GM23338 (cell line): ENCODE results near the gene THYN1.
A peak's percentile ranks its signal among the peaks of the same experiment; 100 is the strongest.

ENCODE experiments used
- EZH2phosphoT487 ChIP-seq: fragments of 200-600 bp; sonication (generic); IDR thresholded peaks from one replicate; pipeline ENCODE4 v1.8.1; 2018; ENCODE audit warnings: antibody characterized with exemption; ENCODE audit not compliant: unreplicated experiment
- POLR2AphosphoS5 ChIP-seq: IDR thresholded peaks from 2 replicates; pipeline ENCODE4 v1.6.1; 2016; ENCODE audit warnings: antibody characterized with exemption, low read depth
- TF ChIP-seq, protein P1 (sequence below), 2 experiments: fragments of 200-600 bp in 1 of 2; sonication (generic) in 1 of 2; conservative IDR thresholded peaks; 2 replicates each; pipeline versions ENCODE4 v1.5.1 to v1.6.1; 2016 to 2017; ENCODE audit warnings: antibody characterized with exemption in 2 of 2, low read depth in 2 of 2, mild to moderate bottlenecking in 2 of 2, moderate library complexity in 1 of 2
- TF ChIP-seq, protein P2 (sequence below): IDR thresholded peaks from one replicate; pipeline ENCODE4 v1.6.1; 2018; ENCODE audit warnings: antibody characterized with exemption; ENCODE audit not compliant: unreplicated experiment

DNA sequence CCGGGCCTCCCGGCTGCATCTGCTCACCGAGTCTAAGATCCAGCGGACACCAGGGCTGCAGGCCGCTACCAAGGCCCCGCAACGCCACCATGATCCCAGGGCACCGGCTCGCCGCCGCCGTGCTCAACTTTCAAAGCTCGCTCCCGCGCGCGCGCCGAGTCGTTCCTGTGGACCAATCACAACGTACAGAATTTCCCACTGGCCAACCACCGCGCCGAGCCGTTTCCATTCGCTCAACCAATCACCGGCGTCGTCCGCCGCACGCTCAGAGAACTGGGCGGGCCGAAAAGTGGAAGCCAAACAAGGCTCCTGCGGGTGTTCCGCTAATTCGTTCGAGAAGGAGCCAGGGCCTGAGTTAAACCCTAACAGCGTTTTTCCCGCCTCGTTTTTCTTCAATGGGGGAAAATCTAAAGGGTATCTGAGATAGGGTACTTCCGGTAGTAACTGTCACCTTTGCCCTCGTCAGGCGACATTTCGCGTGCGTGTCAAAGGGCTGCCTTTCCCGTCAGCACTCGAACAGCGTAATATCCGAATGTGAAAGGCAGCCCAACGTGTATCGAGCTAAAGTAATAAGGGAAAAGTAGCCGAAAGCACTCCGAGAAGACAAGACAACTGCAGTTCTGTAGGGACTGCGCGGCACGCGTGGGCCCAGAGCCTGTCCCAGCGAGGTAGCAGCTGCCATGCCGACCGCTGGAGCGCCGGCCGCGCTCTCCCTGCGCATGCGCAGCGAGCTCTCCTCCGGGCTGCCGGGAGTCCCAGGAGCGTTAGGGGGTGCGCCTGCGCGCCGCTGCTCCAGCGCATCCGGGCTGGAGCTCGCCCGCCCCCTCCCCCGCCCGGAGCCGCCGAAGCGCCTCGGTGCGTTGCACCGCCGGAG lies 29.1 kb downstream of the THYN1 start, which contains the start of the genes NCAPD3 and VPS26B:
- TF ChIP-seq, protein P1, sequence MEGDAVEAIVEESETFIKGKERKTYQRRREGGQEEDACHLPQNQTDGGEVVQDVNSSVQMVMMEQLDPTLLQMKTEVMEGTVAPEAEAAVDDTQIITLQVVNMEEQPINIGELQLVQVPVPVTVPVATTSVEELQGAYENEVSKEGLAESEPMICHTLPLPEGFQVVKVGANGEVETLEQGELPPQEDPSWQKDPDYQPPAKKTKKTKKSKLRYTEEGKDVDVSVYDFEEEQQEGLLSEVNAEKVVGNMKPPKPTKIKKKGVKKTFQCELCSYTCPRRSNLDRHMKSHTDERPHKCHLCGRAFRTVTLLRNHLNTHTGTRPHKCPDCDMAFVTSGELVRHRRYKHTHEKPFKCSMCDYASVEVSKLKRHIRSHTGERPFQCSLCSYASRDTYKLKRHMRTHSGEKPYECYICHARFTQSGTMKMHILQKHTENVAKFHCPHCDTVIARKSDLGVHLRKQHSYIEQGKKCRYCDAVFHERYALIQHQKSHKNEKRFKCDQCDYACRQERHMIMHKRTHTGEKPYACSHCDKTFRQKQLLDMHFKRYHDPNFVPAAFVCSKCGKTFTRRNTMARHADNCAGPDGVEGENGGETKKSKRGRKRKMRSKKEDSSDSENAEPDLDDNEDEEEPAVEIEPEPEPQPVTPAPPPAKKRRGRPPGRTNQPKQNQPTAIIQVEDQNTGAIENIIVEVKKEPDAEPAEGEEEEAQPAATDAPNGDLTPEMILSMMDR (conservative IDR thresholded peaks at IDR 0.05; ENCODE audit: low read depth in 2 of 2): no peak
- TF ChIP-seq, protein P2, sequence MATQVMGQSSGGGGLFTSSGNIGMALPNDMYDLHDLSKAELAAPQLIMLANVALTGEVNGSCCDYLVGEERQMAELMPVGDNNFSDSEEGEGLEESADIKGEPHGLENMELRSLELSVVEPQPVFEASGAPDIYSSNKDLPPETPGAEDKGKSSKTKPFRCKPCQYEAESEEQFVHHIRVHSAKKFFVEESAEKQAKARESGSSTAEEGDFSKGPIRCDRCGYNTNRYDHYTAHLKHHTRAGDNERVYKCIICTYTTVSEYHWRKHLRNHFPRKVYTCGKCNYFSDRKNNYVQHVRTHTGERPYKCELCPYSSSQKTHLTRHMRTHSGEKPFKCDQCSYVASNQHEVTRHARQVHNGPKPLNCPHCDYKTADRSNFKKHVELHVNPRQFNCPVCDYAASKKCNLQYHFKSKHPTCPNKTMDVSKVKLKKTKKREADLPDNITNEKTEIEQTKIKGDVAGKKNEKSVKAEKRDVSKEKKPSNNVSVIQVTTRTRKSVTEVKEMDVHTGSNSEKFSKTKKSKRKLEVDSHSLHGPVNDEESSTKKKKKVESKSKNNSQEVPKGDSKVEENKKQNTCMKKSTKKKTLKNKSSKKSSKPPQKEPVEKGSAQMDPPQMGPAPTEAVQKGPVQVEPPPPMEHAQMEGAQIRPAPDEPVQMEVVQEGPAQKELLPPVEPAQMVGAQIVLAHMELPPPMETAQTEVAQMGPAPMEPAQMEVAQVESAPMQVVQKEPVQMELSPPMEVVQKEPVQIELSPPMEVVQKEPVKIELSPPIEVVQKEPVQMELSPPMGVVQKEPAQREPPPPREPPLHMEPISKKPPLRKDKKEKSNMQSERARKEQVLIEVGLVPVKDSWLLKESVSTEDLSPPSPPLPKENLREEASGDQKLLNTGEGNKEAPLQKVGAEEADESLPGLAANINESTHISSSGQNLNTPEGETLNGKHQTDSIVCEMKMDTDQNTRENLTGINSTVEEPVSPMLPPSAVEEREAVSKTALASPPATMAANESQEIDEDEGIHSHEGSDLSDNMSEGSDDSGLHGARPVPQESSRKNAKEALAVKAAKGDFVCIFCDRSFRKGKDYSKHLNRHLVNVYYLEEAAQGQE: no peak
- TF ChIP-seq EZH2phosphoT487 (no peak), POLR2AphosphoS5 (peak; percentile 92)
